HG03575 (cell line): ENCODE measurements around the gene EXOC3.

Experiments
- ATAC-seq: cut with Tn5 transposase; IDR thresholded peaks from one replicate; pipeline ENCODE4 v1.9.1; 2021; ENCODE audit not compliant: unreplicated experiment, insufficient number of reproducible peaks, low FRiP score; ENCODE audit errors: extremely low read depth

Gene EXOC3

GRCh38 chr5:451587-452458 is 8.8 kb downstream of the EXOC3 start:
- ATAC-seq: no peak

GRCh38 chr5:452978-453710 is 10.2 kb downstream of the EXOC3 start:
- ATAC-seq: no peak

- no peak for ATAC-seq
These were observed 10.9 kb downstream of the EXOC3 start for GRCh38 chr5:453725-454481.

- no peak for ATAC-seq
These were observed 12.0 kb downstream of the EXOC3 start for GRCh38 chr5:454936-455335.

GRCh38 chr5:455806-456205 is 12.8 kb downstream of the EXOC3 start:
- ATAC-seq: no peak

- ATAC-seq: no peak
These were observed 13.6 kb downstream of the EXOC3 start for GRCh38 chr5:456351-457194.

GRCh38 chr5:457195-457961 is 14.4 kb downstream of the EXOC3 start:
- ATAC-seq: no peak

GRCh38 chr5:458547-459353 is 15.8 kb downstream of the EXOC3 start:
- ATAC-seq: no peak

GRCh38 chr5:459562-460272 is 16.7 kb downstream of the EXOC3 start:
- ATAC-seq: no peak

- ATAC-seq: no peak
These were observed 17.3 kb downstream of the EXOC3 start for GRCh38 chr5:460273-460625.

GRCh38 chr5:462051-462481 is 19.1 kb downstream of the EXOC3 start:
- ATAC-seq: no peak

- no peak for ATAC-seq
These were observed 20.3 kb downstream of the EXOC3 start for GRCh38 chr5:463301-463700.

GRCh38 chr5:463952-464351 is 21.0 kb downstream of the EXOC3 start:
- ATAC-seq: no peak

- no peak for ATAC-seq
These were observed 21.5 kb downstream of the EXOC3 start for GRCh38 chr5:464446-464842.

- ATAC-seq: no peak
These were observed 22.0 kb downstream of the EXOC3 start for GRCh38 chr5:464843-465590.
